ENCODE results near the gene INSYN1.
"Not testable (repeated sequence)": the region's sequence is repeated elsewhere in the genome, so short reads cannot be mapped to it uniquely, and the experiment has no call there.

The INSYN1 gene

GRCh38 chr15:73753250-73754130, at the start of gene INSYN1:
Gene INSYN1 (minus strand): TSS chr15:73753351. CDS start chr15:73751130, 2,221 bp downstream.
- DNase-seq: no peak

GRCh38 chr15:73802431-73803041, 49.4 kb upstream of the INSYN1 start:
- DNase-seq: no peak

- no peak for DNase-seq
Observed at GRCh38 chr15:73800662-73801345, 47.7 kb upstream of the INSYN1 start.

GRCh38 chr15:73799466-73799865, 46.3 kb upstream of the INSYN1 start:
- no peak for DNase-seq

- no peak for DNase-seq
Observed at GRCh38 chr15:73797366-73798158, 44.4 kb upstream of the INSYN1 start.

- DNase-seq: no peak
Observed at GRCh38 chr15:73796331-73796831, 43.2 kb upstream of the INSYN1 start.

GRCh38 chr15:73794443-73795133, 41.4 kb upstream of the INSYN1 start:
- no peak for DNase-seq

- DNase-seq: not testable (repeated sequence)
Observed at GRCh38 chr15:73792899-73793541, 39.9 kb upstream of the INSYN1 start.

- no peak for DNase-seq
Observed at GRCh38 chr15:73792415-73792814, 39.3 kb upstream of the INSYN1 start.

- DNase-seq: no peak
Observed at GRCh38 chr15:73789521-73790240, 36.5 kb upstream of the INSYN1 start.

- DNase-seq: no peak
Observed at GRCh38 chr15:73787621-73788020, 34.5 kb upstream of the INSYN1 start.

GRCh38 chr15:73786538-73786937, 33.4 kb upstream of the INSYN1 start:
- DNase-seq: no peak

- not testable (repeated sequence) for DNase-seq
Observed at GRCh38 chr15:73785256-73786014, 32.3 kb upstream of the INSYN1 start.

- no peak for DNase-seq
Observed at GRCh38 chr15:73784291-73784690, 31.1 kb upstream of the INSYN1 start.

GRCh38 chr15:73782344-73782959, 29.3 kb upstream of the INSYN1 start:
- DNase-seq: no peak

GRCh38 chr15:73781038-73781925, 28.1 kb upstream of the INSYN1 start:
- no peak for DNase-seq

GRCh38 chr15:73779974-73780373, 26.8 kb upstream of the INSYN1 start:
- DNase-seq: no peak

- DNase-seq: no peak
Observed at GRCh38 chr15:73777741-73778140, 24.6 kb upstream of the INSYN1 start.
